Karpas-422 (cell line): ENCODE measurements around the gene MSH2. TPM values are rescaled to one million over a fixed set of nuclear protein-coding genes. Genes with fewer than 3 reads are reported as not detected.
"Not testable (repeated sequence)": the region's sequence is repeated elsewhere in the genome, so short reads cannot be mapped to it uniquely, and the experiment has no call there.

Experiments used
- DNase-seq: peaks from one replicate; pipeline ENCODE4 v3.0.0-alpha.2; 2015
- H2AFZ ChIP-seq: fragments of 200-600 bp; sonication (generic); 2 replicates; pipeline ENCODE4 v1.6.1; 2014; ENCODE audit warnings: antibody characterized with exemption, low read length, mixed read lengths
- H3K27ac ChIP-seq: fragments of 200-600 bp; sonication (generic); 2 replicates; pipeline ENCODE4 v1.5.1; 2014; ENCODE audit warnings: mild to moderate bottlenecking, low read length, moderate library complexity
- H3K27me3 ChIP-seq: fragments of 200-600 bp; sonication (generic); 2 replicates; pipeline ENCODE4 v1.6.1; 2014; ENCODE audit warnings: low read length, mixed read lengths
- H3K36me3 ChIP-seq: fragments of 200-600 bp; sonication (generic); 2 replicates; pipeline ENCODE4 v1.6.1; 2014; ENCODE audit warnings: low read length, mixed read lengths; ENCODE audit not compliant: insufficient read depth
- H3K4me1 ChIP-seq: fragments of 200-600 bp; sonication (generic); 2 replicates; pipeline ENCODE4 v1.6.1; 2014; ENCODE audit warnings: mild to moderate bottlenecking, low read length, mixed read lengths
- H3K4me2 ChIP-seq: fragments of 200-600 bp; sonication (generic); 2 replicates; pipeline ENCODE4 v1.6.1; 2014; ENCODE audit warnings: low read length, low read depth, mild to moderate bottlenecking; ENCODE audit not compliant: poor library complexity, severe bottlenecking
- H3K4me3 ChIP-seq: fragments of 200-600 bp; sonication (generic); 2 replicates; pipeline ENCODE4 v1.5.1; 2014; ENCODE audit warnings: mild to moderate bottlenecking, antibody characterized with exemption, low read length, mixed read lengths
- H3K79me2 ChIP-seq: fragments of 200-600 bp; sonication (generic); 2 replicates; pipeline ENCODE4 v1.6.1; 2014; ENCODE audit warnings: mild to moderate bottlenecking, low read length, mixed read lengths
- H3K9ac ChIP-seq: fragments of 200-600 bp; sonication (generic); 2 replicates; pipeline ENCODE4 v1.6.0; 2014; ENCODE audit warnings: low read length
- H3K9me2 ChIP-seq: fragments of 200-600 bp; sonication (generic), shearing (Covaris generic); replicated peaks from 2 replicates; pipeline ENCODE4 v1.6.0; 2014; ENCODE audit warnings: mild to moderate bottlenecking, low read length, moderate library complexity; ENCODE audit not compliant: insufficient read depth
- H3K9me3 ChIP-seq: fragments of 300-700, 200-600 bp; sonication (generic); 2 replicates; pipeline ENCODE4 v1.6.1; 2014; ENCODE audit warnings: low read length, mixed read lengths
- H4K20me1 ChIP-seq: fragments of 200-600 bp; sonication (generic); 2 replicates; pipeline ENCODE4 v1.6.1; 2014; ENCODE audit warnings: mild to moderate bottlenecking, antibody characterized with exemption, low read length, low read depth; ENCODE audit not compliant: insufficient read depth
- total RNA-seq: library from RNA; depleted of rRNA; stranded (reverse); fragments of >200 nt; shearing (Covaris generic); gene quantifications from 2 replicates; pipeline ENCODE4 v1.2.3, GENCODE V29; 2014; ENCODE audit warnings: low replicate concordance

The MSH2 gene
- total RNA-seq, 1 experiment from 2014 or later: 38.7 TPM

DNA sequence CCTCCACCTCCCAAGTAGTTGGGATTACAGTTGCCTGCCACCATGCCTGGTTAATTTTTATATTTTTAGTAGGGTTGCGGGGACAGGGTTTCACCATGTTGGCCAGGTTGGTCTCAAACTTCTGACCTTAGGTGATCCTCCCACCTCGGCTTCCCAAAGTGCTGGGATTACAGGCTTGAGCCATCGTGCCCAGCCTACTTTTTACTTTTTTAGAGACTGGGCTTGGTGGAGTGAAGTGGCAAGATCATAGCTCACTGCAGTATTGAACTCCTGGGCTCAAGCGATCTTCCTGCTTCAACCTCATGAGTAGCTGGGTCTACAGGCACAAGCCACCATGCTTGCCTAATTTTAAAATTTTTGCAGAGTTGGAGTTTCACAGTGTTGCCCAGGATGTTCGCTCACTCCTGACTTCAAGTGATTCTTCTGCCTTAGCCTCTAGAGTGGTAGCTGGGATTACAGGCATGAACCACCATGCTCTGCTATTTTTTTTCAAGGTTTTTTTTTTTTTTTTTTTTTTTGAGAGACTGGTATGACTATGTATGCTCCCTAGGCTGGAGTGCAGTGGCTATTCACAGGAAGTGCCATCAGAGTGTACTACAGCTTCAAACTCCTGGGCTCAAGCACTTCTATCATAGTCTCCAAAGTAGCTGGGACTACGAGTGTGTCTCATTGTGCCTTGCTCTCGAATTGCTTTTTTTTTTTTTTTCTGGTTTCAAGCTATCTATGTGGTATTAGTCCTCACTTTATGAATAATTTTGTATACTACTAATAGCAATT lies 11.9 kb downstream of the MSH2 start:
- H3K9me3 ChIP-seq: no peaks in the 10 kb centered on the region
- no peaks in the 10 kb centered on the region for H3K4me1 ChIP-seq
- no peaks in the 10 kb centered on the region for H3K27me3 ChIP-seq
- H3K79me2 ChIP-seq: peaks cover 25% of the 10 kb centered on the region
- H3K27ac ChIP-seq: no peak overlapping the region
- no peak overlapping the region for H3K4me2 ChIP-seq
- DNase-seq: peak; percentile 47
- H3K4me3 ChIP-seq: no peak overlapping the region
- no peak overlapping the region for H2AFZ ChIP-seq
- H4K20me1 ChIP-seq: no peaks in the 10 kb centered on the region
- peaks cover 37% of the 10 kb centered on the region for H3K36me3 ChIP-seq
- no peak overlapping the region for H3K9ac ChIP-seq
- no peaks in the 10 kb centered on the region for H3K9me2 ChIP-seq

DNA sequence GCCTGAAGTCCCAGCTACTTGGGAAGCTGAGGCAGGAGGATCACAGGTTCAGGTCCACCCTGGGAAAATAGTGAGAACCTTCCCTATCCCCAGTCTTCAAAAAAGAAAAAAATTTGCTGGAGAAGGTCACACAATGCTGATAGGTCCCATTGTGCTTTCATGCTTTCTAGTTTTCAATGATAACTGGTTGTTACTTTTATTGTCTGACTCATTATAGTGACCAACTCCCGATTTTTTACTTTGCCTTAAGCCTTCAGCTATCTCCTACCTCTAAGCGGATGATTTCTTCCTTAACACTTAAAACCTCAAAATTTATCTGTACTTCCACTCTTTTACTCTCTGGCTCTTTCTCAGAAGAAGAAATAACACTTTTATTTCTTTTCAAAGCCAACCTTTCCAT lies 17.3 kb downstream of the MSH2 start:
- no peak overlapping the region for H3K9ac ChIP-seq
- no peak overlapping the region for H3K4me3 ChIP-seq
- H2AFZ ChIP-seq: no peak overlapping the region
- no peaks in the 10 kb centered on the region for H3K9me2 ChIP-seq
- peaks cover 55% of the 10 kb centered on the region for H3K36me3 ChIP-seq
- H4K20me1 ChIP-seq: no peaks in the 10 kb centered on the region
- H3K4me2 ChIP-seq: no peak overlapping the region
- H3K27me3 ChIP-seq: no peaks in the 10 kb centered on the region
- peaks cover 17% of the 10 kb centered on the region for H3K79me2 ChIP-seq
- no peak overlapping the region for H3K27ac ChIP-seq
- DNase-seq: no peak
- no peaks in the 10 kb centered on the region for H3K4me1 ChIP-seq
- no peaks in the 10 kb centered on the region for H3K9me3 ChIP-seq

DNA sequence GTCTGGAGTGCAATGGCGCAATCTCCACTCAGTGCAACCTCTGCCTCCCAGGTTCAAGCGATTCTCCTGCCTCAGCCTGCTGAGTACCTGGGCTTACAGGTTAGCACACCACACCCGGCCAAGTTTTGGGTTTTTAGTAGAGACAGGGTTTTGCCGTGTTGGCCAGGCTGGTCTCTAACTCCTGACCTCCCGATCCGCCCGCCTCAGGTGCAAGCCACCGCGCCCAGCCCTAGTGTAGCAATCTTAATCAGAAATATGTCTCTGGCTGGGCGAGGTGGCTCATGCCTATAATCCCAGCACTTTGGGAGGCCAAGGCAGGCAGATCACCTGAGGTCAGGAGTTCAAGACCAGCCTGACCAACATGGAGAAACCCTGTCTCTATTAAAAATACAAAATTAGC lies 17.7 kb downstream of the MSH2 start:
- not testable (repeated sequence) for H3K27me3 ChIP-seq, H3K27ac ChIP-seq, H3K9me2 ChIP-seq, H3K4me1 ChIP-seq, H2AFZ ChIP-seq, H3K9ac ChIP-seq, H3K9me3 ChIP-seq, H3K4me2 ChIP-seq, DNase-seq, H4K20me1 ChIP-seq, H3K4me3 ChIP-seq
- Histone ChIP-seq H3K79me2 (peaks cover 15% of the 10 kb centered on the region), H3K36me3 (peaks cover 52% of the 10 kb centered on the region)

DNA sequence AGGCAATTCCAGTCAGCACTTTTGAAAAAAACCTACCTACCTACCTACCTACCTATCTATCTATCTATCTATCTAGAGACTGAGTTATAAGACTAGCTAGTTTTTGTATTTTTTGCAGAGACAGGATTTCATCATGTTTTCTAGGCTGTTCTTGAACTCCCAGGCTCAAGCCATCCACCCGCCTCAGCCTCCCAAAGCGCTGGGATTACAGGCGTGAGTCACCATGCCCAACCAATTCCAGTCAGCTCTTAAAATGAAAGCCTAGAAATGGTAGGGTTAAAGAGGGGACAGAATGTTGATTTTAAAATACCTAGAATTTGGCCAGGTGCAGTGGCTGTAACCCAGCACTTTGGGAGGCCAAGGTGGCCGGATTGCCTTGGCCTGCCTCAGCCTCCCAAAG lies 19.1 kb downstream of the MSH2 start:
- Histone ChIP-seq H3K9me3 (no peaks in the 10 kb centered on the region), H3K36me3 (peaks cover 41% of the 10 kb centered on the region), H4K20me1 (no peaks in the 10 kb centered on the region), H3K9me2 (no peaks in the 10 kb centered on the region), H3K79me2 (peaks cover 9% of the 10 kb centered on the region), H3K9ac (no peak overlapping the region), H3K27me3 (no peaks in the 10 kb centered on the region), H3K4me3 (no peak overlapping the region), H3K4me1 (no peaks in the 10 kb centered on the region), H3K27ac (no peak overlapping the region), H3K4me2 (no peak overlapping the region), H2AFZ (no peak overlapping the region)
- no peak for DNase-seq

DNA sequence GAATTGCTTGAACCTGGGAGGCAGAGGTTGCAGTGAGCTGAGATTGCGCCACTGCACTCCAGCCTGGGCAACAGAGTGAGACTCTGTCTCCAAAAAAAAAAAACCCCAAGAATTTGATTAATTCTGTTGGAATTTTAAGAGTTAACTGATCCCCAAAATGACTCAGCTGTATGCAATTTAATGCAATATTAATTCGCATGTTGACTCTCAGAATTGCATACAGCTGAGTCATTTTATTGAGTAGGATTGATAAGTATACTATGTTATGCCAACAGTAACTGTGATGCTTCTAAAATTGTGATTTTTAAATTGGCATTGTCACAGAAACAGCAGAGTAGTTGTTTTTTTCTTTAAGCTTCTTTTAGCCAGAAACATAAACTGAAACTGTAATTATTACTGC lies 19.6 kb downstream of the MSH2 start:
- no peak overlapping the region for H3K27ac ChIP-seq
- no peak overlapping the region for H3K4me2 ChIP-seq
- H3K27me3 ChIP-seq: no peaks in the 10 kb centered on the region
- H3K36me3 ChIP-seq: peaks cover 39% of the 10 kb centered on the region
- no peaks in the 10 kb centered on the region for H4K20me1 ChIP-seq
- no peaks in the 10 kb centered on the region for H3K4me1 ChIP-seq
- no peak overlapping the region for H3K4me3 ChIP-seq
- no peak overlapping the region for H3K9ac ChIP-seq
- no peak for DNase-seq
- no peak overlapping the region for H2AFZ ChIP-seq
- no peaks in the 10 kb centered on the region for H3K9me2 ChIP-seq
- no peaks in the 10 kb centered on the region for H3K9me3 ChIP-seq
- peaks cover 9% of the 10 kb centered on the region for H3K79me2 ChIP-seq

DNA sequence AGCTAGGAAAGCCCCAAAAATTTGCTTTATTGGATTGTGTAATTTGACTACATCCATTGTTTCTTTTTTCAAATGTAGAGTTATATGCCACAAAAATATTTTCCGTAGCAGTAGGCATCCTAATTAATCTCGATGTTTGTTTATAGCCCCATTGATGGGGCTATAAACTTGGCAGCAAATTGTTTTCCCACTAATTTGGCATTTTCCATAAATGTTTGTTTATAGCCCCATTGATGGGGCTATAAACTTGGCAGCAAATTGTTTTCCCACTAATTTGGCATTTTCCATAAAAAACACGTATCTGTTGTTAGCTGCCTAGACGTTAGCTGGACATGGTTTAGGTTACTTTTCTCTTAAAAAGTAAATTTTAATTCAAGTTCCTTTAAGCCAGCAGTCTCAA lies 23.8 kb downstream of the MSH2 start:
- Histone ChIP-seq H3K9me2 (no peaks in the 10 kb centered on the region), H3K4me3 (no peak overlapping the region), H3K9me3 (no peaks in the 10 kb centered on the region), H3K79me2 (peaks cover 4% of the 10 kb centered on the region; the same call in 1 of the 2 replicates), H3K27me3 (no peaks in the 10 kb centered on the region), H4K20me1 (no peaks in the 10 kb centered on the region), H3K4me1 (no peaks in the 10 kb centered on the region), H3K36me3 (peaks cover 52% of the 10 kb centered on the region), H3K27ac (no peak overlapping the region), H3K9ac (no peak overlapping the region), H3K4me2 (no peak overlapping the region), H2AFZ (no peak overlapping the region)
- DNase-seq: no peak

DNA sequence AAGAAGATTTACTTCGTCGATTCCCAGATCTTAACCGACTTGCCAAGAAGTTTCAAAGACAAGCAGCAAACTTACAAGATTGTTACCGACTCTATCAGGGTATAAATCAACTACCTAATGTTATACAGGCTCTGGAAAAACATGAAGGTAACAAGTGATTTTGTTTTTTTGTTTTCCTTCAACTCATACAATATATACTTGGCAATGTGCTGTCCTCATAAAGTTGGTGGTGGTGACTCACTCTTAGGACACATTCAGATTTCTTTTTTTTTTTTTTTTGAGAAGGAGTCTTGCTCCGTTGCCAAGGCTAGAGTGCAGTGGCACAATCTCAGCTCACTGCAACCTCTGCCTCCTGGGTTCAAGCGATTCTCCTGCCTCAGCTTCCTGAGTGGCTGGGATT lies 26.8 kb downstream of the MSH2 start:
- Histone ChIP-seq H4K20me1 (no peaks in the 10 kb centered on the region), H3K36me3 (peaks cover 40% of the 10 kb centered on the region), H3K4me2 (no peak overlapping the region), H3K9me3 (no peaks in the 10 kb centered on the region), H3K4me3 (no peak overlapping the region), H3K4me1 (no peaks in the 10 kb centered on the region), H2AFZ (no peak overlapping the region), H3K9me2 (no peaks in the 10 kb centered on the region), H3K27me3 (no peaks in the 10 kb centered on the region), H3K9ac (no peak overlapping the region), H3K27ac (no peak overlapping the region), H3K79me2 (no peaks in the 10 kb centered on the region)
- DNase-seq: no peak

DNA sequence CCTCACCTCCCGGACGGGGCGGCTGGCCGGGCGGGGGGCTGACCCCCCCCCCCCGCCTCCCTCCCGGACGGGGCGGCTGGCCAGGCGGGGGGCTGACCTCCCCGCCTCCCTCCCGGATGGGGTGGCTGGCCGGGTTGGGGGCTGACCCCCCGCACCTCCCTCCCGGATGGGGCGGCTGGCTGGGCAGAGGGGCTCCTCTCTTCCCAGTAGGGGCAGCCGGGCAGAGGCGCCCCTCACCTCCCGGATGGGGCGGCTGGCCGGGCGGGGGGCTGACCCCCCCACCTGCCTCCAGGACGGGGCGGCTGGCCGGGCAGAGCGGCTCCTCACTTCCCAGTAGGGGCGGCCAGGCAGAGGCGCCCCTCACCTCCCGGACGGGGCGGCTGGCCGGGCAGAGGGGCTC lies 30.1 kb downstream of the MSH2 start:
- not testable (repeated sequence) for H3K4me3 ChIP-seq, H2AFZ ChIP-seq, H3K9me2 ChIP-seq, H3K4me2 ChIP-seq, H3K4me1 ChIP-seq, H4K20me1 ChIP-seq, DNase-seq, H3K9me3 ChIP-seq, H3K9ac ChIP-seq, H3K27me3 ChIP-seq, H3K27ac ChIP-seq
- Histone ChIP-seq H3K36me3 (peaks cover 43% of the 10 kb centered on the region), H3K79me2 (peaks cover 15% of the 10 kb centered on the region)
